ENCODE data around the gene PTPRA.
"Not testable (repeated sequence)": the region's sequence is repeated elsewhere in the genome, so short reads cannot be mapped to it uniquely, and the experiment has no call there.

PTPRA gene

GRCh38 chr20:2873010-2873746, at the start of gene PTPRA:
Gene PTPRA, plus strand, starts transcription at chr20:2873481. Its CDS starts 90,797 bp downstream, at chr20:2964278.
- peak; percentile 87 to 91 for DNase-seq

GRCh38 chr20:2825761-2826160, 47.5 kb upstream of the PTPRA start:
- DNase-seq: no peak

- no peak for DNase-seq
Observed at GRCh38 chr20:2826655-2827054, 46.6 kb upstream of the PTPRA start.

GRCh38 chr20:2829376-2829775, 43.9 kb upstream of the PTPRA start:
- no peak for DNase-seq

GRCh38 chr20:2831206-2831605, 42.1 kb upstream of the PTPRA start:
- DNase-seq: not testable (repeated sequence)

GRCh38 chr20:2833761-2834160, 39.5 kb upstream of the PTPRA start:
- DNase-seq: no peak

- no peak for DNase-seq
Observed at GRCh38 chr20:2834401-2835110, 38.7 kb upstream of the PTPRA start.

- no peak for DNase-seq
Observed at GRCh38 chr20:2835331-2835796, 37.9 kb upstream of the PTPRA start.

GRCh38 chr20:2836035-2836434, 37.2 kb upstream of the PTPRA start:
- DNase-seq: no peak

- DNase-seq: no peak
Observed at GRCh38 chr20:2837221-2837960, 35.9 kb upstream of the PTPRA start.

- no peak for DNase-seq
Observed at GRCh38 chr20:2838170-2838797, 35.0 kb upstream of the PTPRA start.

GRCh38 chr20:2838847-2839671, 34.2 kb upstream of the PTPRA start:
- DNase-seq: no peak

- no peak for DNase-seq
Observed at GRCh38 chr20:2839732-2840137, 33.5 kb upstream of the PTPRA start.

GRCh38 chr20:2840138-2840966, 32.9 kb upstream of the PTPRA start, which contains the start of the genes PCED1A and VPS16:
Gene PCED1A, minus strand, starts transcription at chr20:2840655. Its CDS starts 743 bp downstream, at chr20:2839912.
Gene VPS16, plus strand, starts transcription at chr20:2840745. Its CDS starts 30 bp downstream, at chr20:2840775.
- DNase-seq: peak; percentile 76 to 85

- peak; percentile 27 to 40 for DNase-seq
Observed at GRCh38 chr20:2840967-2841531, 32.2 kb upstream of the PTPRA start.

GRCh38 chr20:2845607-2846006, 27.7 kb upstream of the PTPRA start:
- DNase-seq: peak; percentile 15 to 35

GRCh38 chr20:2846698-2847097, 26.6 kb upstream of the PTPRA start:
- DNase-seq: no peak

- DNase-seq: no peak
Observed at GRCh38 chr20:2847802-2848201, 25.5 kb upstream of the PTPRA start.

GRCh38 chr20:2849529-2849928, 23.8 kb upstream of the PTPRA start:
- DNase-seq: no peak

- DNase-seq: no peak
Observed at GRCh38 chr20:2851086-2851485, 22.2 kb upstream of the PTPRA start.

- DNase-seq: no peak
Observed at GRCh38 chr20:2858591-2858990, 14.7 kb upstream of the PTPRA start.
